HEK293T (cell line): ENCODE results near the gene IFNAR1.
"Not testable (repeated sequence)": the region's sequence is repeated elsewhere in the genome, so short reads cannot be mapped to it uniquely, and the experiment has no call there.

Source experiments
- BHLHE40 ChIP-seq: fragments of 450-650 bp; IDR thresholded peaks from 2 replicates; pipeline ENCODE4 v1.6.1; 2016; ENCODE audit warnings: mild to moderate bottlenecking, moderate library complexity, borderline replicate concordance
- FOXK2 ChIP-seq: fragments of 450-650 bp; IDR thresholded peaks from 2 replicates; pipeline ENCODE4 v1.6.1; 2016; ENCODE audit warnings: mild to moderate bottlenecking
- FOXM1 ChIP-seq: fragments of 450-650 bp; IDR thresholded peaks from 2 replicates; pipeline ENCODE4 v1.6.1; 2017; ENCODE audit warnings: mild to moderate bottlenecking, borderline replicate concordance
- LEF1 ChIP-seq: fragments of 450-650 bp; IDR thresholded peaks from 2 replicates; pipeline ENCODE4 v1.6.1; 2017; ENCODE audit warnings: mild to moderate bottlenecking, borderline replicate concordance
- PKNOX1 ChIP-seq: fragments of 450-650 bp; IDR thresholded peaks from 2 replicates; pipeline ENCODE4 v1.6.1; 2016
- SP1 ChIP-seq: fragments of 450-650 bp; IDR thresholded peaks from 2 replicates; pipeline ENCODE4 v1.6.1; 2017
- SUZ12 ChIP-seq: fragments of 450-650 bp; IDR thresholded peaks from 2 replicates; pipeline ENCODE4 v1.6.1; 2016; ENCODE audit warnings: mild to moderate bottlenecking
- TARDBP ChIP-seq: fragments of 450-650 bp; IDR thresholded peaks from 2 replicates; pipeline ENCODE4 v1.6.1; 2016

- TF ChIP-seq TARDBP, SP1, BHLHE40, SUZ12, FOXM1, FOXK2, PKNOX1, LEF1: not testable (repeated sequence)
Measured at GRCh38 chr21:33381381-33381780, 56.6 kb downstream of the IFNAR1 start.
